GM12878 (cell line): ENCODE measurements around the gene CEACAM21. TPM values are rescaled to one million over a fixed set of nuclear protein-coding genes. Genes with fewer than 3 reads are reported as not detected.

Source experiments
- ATAC-seq: fragments of 200-7000 bp; cut with Tn5 transposase; 3 replicates; pipeline ENCODE4 v1.9.1; 2020; ENCODE audit warnings: mild to moderate bottlenecking, moderate library complexity
- BruUV-seq: library from RNA; stranded (reverse); fragments of 400-500 nt; replicated peaks from 2 replicates; lab custom pipeline; 2021; lab: Mats Ljungman, UMichigan
- CTCF ChIA-PET: fragments of 300-600 bp; sonication (Branson Sonifier 250); formaldehyde crosslinking; extraction: SDS; loops from one replicate; lab custom pipeline; 2021; ENCODE audit warnings: inconsistent platforms; lab: Yijun Ruan, JAX
- POLR2A ChIA-PET: fragments of 350-600 bp; formaldehyde crosslinking; extraction: SDS; loops from one replicate; lab custom pipeline; 2021; ENCODE audit warnings: inconsistent platforms; lab: Charles Lee
- RAD21 ChIA-PET: fragments of 300-600 bp; sonication (Branson Sonifier 250); formaldehyde crosslinking; loops from one replicate; lab custom pipeline; 2023; ENCODE audit warnings: antibody characterized with exemption; ENCODE audit not compliant: unreplicated experiment; lab: Charles Lee
- SMC1A ChIA-PET: fragments of 300-600 bp; sonication (Branson Sonifier 250); formaldehyde crosslinking; loops from one replicate; lab custom pipeline; 2023; ENCODE audit not compliant: unreplicated experiment, uncharacterized antibody; lab: Charles Lee
- DNase-seq: peaks from one replicate; pipeline ENCODE4 v3.0.0-alpha.2; 2011; ENCODE audit warnings: low read depth, low spot score
- FAIRE-seq: peaks from 3 replicates; lab custom pipeline; 2011; peaks lifted over from hg19 to GRCh38; lab: Jason Lieb, UNC
- H2AFZ ChIP-seq: 2 replicates; pipeline ENCODE4 v1.6.0; 2011; ENCODE audit warnings: low read depth, low read length, control low read depth; ENCODE audit not compliant: control insufficient read depth
- H3K27ac ChIP-seq: 2 replicates; pipeline ENCODE4 v1.5.1; 2011; ENCODE audit warnings: control low read depth; ENCODE audit not compliant: control insufficient read depth, insufficient read depth
- H3K27me3 ChIP-seq, 2 experiments: replicated peaks in 1 of 2; 2 replicates each; pipeline versions ENCODE4 v1.6.0 to v1.6.1; 2011; ENCODE audit warnings: low read length in 1 of 2; ENCODE audit not compliant: control insufficient read depth in 2 of 2, insufficient read depth in 2 of 2
- H3K36me3 ChIP-seq, 2 experiments: 2 replicates each; pipeline ENCODE4 v1.5.1; 2011; ENCODE audit warnings: low read length in 1 of 2; ENCODE audit not compliant: control insufficient read depth in 2 of 2, insufficient read depth in 2 of 2
- H3K4me1 ChIP-seq: 2 replicates; pipeline ENCODE4 v1.6.1; 2011; ENCODE audit warnings: mild to moderate bottlenecking, low read length, moderate library complexity, mixed read lengths; ENCODE audit not compliant: control insufficient read depth, insufficient read depth
- H3K4me2 ChIP-seq: 2 replicates; pipeline ENCODE4 v1.6.0; 2011; ENCODE audit warnings: control low read depth; ENCODE audit not compliant: control insufficient read depth, insufficient read depth
- H3K4me3 ChIP-seq: fragments of 200-600 bp; sonication (generic); 2 replicates; pipeline ENCODE4 v1.5.1; 2016
- H3K79me2 ChIP-seq: 2 replicates; pipeline ENCODE4 v1.6.0; 2011; ENCODE audit warnings: low read length; ENCODE audit not compliant: control insufficient read depth, insufficient read depth
- H3K9ac ChIP-seq: 2 replicates; pipeline ENCODE4 v1.8.0; 2011; ENCODE audit warnings: low read length, control low read depth, mixed read lengths; ENCODE audit not compliant: control insufficient read depth, insufficient read depth
- H3K9me3 ChIP-seq: replicated peaks from 3 replicates; pipeline ENCODE4 v1.5.1; 2011; ENCODE audit warnings: mild to moderate bottlenecking, low read length; ENCODE audit not compliant: control insufficient read depth, insufficient read depth
- H4K20me1 ChIP-seq: 2 replicates; pipeline ENCODE4 v1.6.0; 2011; ENCODE audit not compliant: control insufficient read depth, insufficient read depth
- ASH2L ChIP-seq: fragments of 300-600, 200-600 bp; sonication (generic); IDR thresholded peaks from 2 replicates; pipeline ENCODE4 v1.6.1; 2017; ENCODE audit warnings: low read depth, mild to moderate bottlenecking, borderline replicate concordance
- ATF7 ChIP-seq: fragments of 450-650 bp; IDR thresholded peaks from 2 replicates; pipeline ENCODE4 v1.6.1; 2016; ENCODE audit warnings: low read depth, mild to moderate bottlenecking
- KDM1A ChIP-seq: fragments of 200-600 bp; sonication (generic); IDR thresholded peaks from 2 replicates; pipeline ENCODE4 v1.6.1; 2016; ENCODE audit warnings: borderline replicate concordance
- MXI1 ChIP-seq: fragments of 150-350 bp; IDR thresholded peaks from 2 replicates; pipeline ENCODE4 v1.6.1; 2011; ENCODE audit warnings: low read depth, mild to moderate bottlenecking, inconsistent platforms, low read length, improper control_type of control experiment
- PAX8 ChIP-seq: fragments of 450-650 bp; IDR thresholded peaks from 2 replicates; pipeline ENCODE4 v1.6.1; 2017; ENCODE audit warnings: mild to moderate bottlenecking, moderate library complexity
- POLR2AphosphoS2 ChIP-seq: IDR thresholded peaks from 2 replicates; pipeline ENCODE4 v1.6.1; 2011; ENCODE audit warnings: low read depth, mild to moderate bottlenecking, low read length, improper control_type of control experiment, moderate library complexity
- RCOR1 ChIP-seq: conservative IDR thresholded peaks from 2 replicates; pipeline ENCODE4 v1.6.1; 2012; ENCODE audit warnings: low read depth, low read length, improper control_type of control experiment
- SMAD5 ChIP-seq: IDR thresholded peaks from 2 replicates; pipeline ENCODE4 v1.6.1; 2016; ENCODE audit warnings: antibody characterized with exemption, low read depth
- STAT1 ChIP-seq: fragments of 450-650 bp; conservative IDR thresholded peaks from 2 replicates; pipeline ENCODE4 v1.6.1; 2014; ENCODE audit warnings: antibody characterized with exemption, mild to moderate bottlenecking
- TCF7 ChIP-seq: IDR thresholded peaks from 2 replicates; pipeline ENCODE4 v1.6.1; 2014; ENCODE audit warnings: antibody characterized with exemption, borderline replicate concordance
- ZNF274 ChIP-seq: IDR thresholded peaks from one replicate; pipeline ENCODE4 v1.8.0; 2011; ENCODE audit not compliant: insufficient read length, insufficient read depth
- WGBS: methylation state at CpG from one replicate; pipeline ENCODE4 v1.1.6; 2016; ENCODE audit warnings: low lambda C conversion rate; ENCODE audit not compliant: insufficient replicate concordance, insufficient coverage; ENCODE audit errors: missing lambda C conversion rate; 5-methylcytosine and 5-hydroxymethylcytosine counted together
- in situ Hi-C: fragments of 300-500 bp; cut with MboI; formaldehyde crosslinking; loops from 9 replicates; pipeline ENCODE4 v1.14.3; 2018; ENCODE audit warnings: mixed read lengths
- intact Hi-C: fragments of 100-400 bp; cut with micrococcal nuclease; formaldehyde crosslinking; loops from one replicate; pipeline ENCODE4 v1.14.2; 2022; ENCODE audit not compliant: unreplicated experiment
- polyA plus RNA-seq, 11 experiments: library from polyadenylated mRNA; depleted of rRNA in 4 of 11; unstranded in 6 of 11; stranded (reverse) in 5 of 11; fragments of >200 nt; fragmentation: Nextera tagmentation in 4 of 11; fragmentation: Illumina TruSeq in 1 of 11; extraction: Ambion mirVana in 4 of 11; extraction: Trizol in 1 of 11; gene quantifications; 1 replicate in 1 of 11; 2 replicates in 10 of 11; pipeline versions ENCODE4 v1.2.1 to v1.2.3, GENCODE V29; 2011 to 2016; ENCODE audit warnings: inconsistent platforms in 2 of 11, missing spikeins in 2 of 11, low read depth in 1 of 11
- total RNA-seq, 4 experiments: library from RNA; depleted of rRNA in 3 of 4; stranded (reverse); fragments of >200 nt in 3 of 4; fragmentation: Illumina TruSeq in 1 of 4; extraction: Trizol in 1 of 4; gene quantifications; 2 replicates each; pipeline versions ENCODE4 v1.2.1 to v1.2.3, GENCODE V29; 2013 to 2021
- TF ChIP-seq, protein P1 (sequence below): fragments of 450-650 bp; IDR thresholded peaks from 2 replicates; pipeline ENCODE4 v1.6.1; 2017; ENCODE audit warnings: mild to moderate bottlenecking, moderate library complexity
- TF ChIP-seq, protein P2 (sequence below): fragments of 450-650 bp; IDR thresholded peaks from 2 replicates; pipeline ENCODE4 v1.6.1; 2018; ENCODE audit warnings: mild to moderate bottlenecking, low read depth, moderate library complexity; ENCODE audit not compliant: partially characterized antibody
- TF ChIP-seq, protein P3 (sequence below): IDR thresholded peaks from 2 replicates; pipeline ENCODE4 v1.6.1; 2012; ENCODE audit warnings: low read depth, low read length, improper control_type of control experiment

Gene CEACAM21
- total and polyA plus RNA-seq, 10 of the 15 experiments (the other 5 are each of a cell fraction or from before 2014, with no cell fraction given): 0.87 to 13.6 (median 8.1) TPM

DNA sequence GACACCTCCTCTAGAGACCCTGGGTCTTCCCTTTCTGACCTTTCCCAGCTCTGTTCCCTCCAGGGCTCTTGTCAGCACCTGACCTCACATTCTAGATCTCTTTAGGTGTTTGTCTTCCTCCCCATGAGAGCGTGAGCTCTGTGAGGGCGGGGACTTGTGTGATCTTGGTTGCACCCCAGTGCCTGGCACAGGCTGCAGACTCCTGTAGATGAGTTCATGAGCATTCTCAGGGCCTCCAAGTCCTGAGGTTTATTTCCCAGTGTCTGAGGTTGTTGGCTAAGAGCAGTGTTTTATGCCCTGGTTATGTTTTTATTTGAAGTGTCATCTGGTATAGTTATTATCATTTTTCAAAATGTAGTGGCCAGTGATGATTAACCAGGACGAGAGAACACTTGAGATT, 50.3 kb downstream of the CEACAM21 start:
- Histone ChIP-seq H3K27me3 (no peaks in the 10 kb centered on the region; a peak in 2 of 4 replicates), H4K20me1 (no peaks in the 10 kb centered on the region)
- no peak for TF ChIP-seq SMAD5
- TF ChIP-seq PAX8: no peak
- no peak for TF ChIP-seq ATF7
- TF ChIP-seq, protein P1, sequence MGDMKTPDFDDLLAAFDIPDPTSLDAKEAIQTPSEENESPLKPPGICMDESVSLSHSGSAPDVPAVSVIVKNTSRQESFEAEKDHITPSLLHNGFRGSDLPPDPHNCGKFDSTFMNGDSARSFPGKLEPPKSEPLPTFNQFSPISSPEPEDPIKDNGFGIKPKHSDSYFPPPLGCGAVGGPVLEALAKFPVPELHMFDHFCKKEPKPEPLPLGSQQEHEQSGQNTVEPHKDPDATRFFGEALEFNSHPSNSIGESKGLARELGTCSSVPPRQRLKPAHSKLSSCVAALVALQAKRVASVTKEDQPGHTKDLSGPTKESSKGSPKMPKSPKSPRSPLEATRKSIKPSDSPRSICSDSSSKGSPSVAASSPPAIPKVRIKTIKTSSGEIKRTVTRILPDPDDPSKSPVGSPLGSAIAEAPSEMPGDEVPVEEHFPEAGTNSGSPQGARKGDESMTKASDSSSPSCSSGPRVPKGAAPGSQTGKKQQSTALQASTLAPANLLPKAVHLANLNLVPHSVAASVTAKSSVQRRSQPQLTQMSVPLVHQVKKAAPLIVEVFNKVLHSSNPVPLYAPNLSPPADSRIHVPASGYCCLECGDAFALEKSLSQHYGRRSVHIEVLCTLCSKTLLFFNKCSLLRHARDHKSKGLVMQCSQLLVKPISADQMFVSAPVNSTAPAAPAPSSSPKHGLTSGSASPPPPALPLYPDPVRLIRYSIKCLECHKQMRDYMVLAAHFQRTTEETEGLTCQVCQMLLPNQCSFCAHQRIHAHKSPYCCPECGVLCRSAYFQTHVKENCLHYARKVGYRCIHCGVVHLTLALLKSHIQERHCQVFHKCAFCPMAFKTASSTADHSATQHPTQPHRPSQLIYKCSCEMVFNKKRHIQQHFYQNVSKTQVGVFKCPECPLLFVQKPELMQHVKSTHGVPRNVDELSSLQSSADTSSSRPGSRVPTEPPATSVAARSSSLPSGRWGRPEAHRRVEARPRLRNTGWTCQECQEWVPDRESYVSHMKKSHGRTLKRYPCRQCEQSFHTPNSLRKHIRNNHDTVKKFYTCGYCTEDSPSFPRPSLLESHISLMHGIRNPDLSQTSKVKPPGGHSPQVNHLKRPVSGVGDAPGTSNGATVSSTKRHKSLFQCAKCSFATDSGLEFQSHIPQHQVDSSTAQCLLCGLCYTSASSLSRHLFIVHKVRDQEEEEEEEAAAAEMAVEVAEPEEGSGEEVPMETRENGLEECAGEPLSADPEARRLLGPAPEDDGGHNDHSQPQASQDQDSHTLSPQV: no peak
- TF ChIP-seq POLR2AphosphoS2: no peak
- no peak for TF ChIP-seq TCF7
- TF ChIP-seq STAT1: no peak
- no peak for TF ChIP-seq RCOR1
- TF ChIP-seq, protein P2, sequence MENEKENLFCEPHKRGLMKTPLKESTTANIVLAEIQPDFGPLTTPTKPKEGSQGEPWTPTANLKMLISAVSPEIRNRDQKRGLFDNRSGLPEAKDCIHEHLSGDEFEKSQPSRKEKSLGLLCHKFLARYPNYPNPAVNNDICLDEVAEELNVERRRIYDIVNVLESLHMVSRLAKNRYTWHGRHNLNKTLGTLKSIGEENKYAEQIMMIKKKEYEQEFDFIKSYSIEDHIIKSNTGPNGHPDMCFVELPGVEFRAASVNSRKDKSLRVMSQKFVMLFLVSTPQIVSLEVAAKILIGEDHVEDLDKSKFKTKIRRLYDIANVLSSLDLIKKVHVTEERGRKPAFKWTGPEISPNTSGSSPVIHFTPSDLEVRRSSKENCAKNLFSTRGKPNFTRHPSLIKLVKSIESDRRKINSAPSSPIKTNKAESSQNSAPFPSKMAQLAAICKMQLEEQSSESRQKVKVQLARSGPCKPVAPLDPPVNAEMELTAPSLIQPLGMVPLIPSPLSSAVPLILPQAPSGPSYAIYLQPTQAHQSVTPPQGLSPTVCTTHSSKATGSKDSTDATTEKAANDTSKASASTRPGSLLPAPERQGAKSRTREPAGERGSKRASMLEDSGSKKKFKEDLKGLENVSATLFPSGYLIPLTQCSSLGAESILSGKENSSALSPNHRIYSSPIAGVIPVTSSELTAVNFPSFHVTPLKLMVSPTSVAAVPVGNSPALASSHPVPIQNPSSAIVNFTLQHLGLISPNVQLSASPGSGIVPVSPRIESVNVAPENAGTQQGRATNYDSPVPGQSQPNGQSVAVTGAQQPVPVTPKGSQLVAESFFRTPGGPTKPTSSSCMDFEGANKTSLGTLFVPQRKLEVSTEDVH: no peak
- no peak for TF ChIP-seq ZNF274
- no peak for TF ChIP-seq MXI1
- no peak for TF ChIP-seq ASH2L
- TF ChIP-seq, protein P3, sequence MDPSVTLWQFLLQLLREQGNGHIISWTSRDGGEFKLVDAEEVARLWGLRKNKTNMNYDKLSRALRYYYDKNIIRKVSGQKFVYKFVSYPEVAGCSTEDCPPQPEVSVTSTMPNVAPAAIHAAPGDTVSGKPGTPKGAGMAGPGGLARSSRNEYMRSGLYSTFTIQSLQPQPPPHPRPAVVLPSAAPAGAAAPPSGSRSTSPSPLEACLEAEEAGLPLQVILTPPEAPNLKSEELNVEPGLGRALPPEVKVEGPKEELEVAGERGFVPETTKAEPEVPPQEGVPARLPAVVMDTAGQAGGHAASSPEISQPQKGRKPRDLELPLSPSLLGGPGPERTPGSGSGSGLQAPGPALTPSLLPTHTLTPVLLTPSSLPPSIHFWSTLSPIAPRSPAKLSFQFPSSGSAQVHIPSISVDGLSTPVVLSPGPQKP: no peak
- TF ChIP-seq KDM1A: no peak
- TF ChIP-seq, all 136 proteins: peak for 0
- SMC1A ChIA-PET: no interaction called here
- H3K4me2 ChIP-seq: no peak overlapping the region
- CTCF ChIA-PET: no interaction called here
- in situ Hi-C loops: no loop called here
- H2AFZ ChIP-seq: no peak overlapping the region
- ATAC-seq (no peak), DNase-seq (no peak), FAIRE-seq (no peak)
- intact Hi-C loops: no loop called here
- no peak overlapping the region for H3K9ac ChIP-seq
- WGBS: 0% methylated on average over 3 of the region's 3 CpGs
- H3K27ac ChIP-seq: no peak overlapping the region
- H3K36me3 ChIP-seq: no peaks in the 10 kb centered on the region
- no peaks in the 10 kb centered on the region for H3K4me1 ChIP-seq
- RAD21 ChIA-PET: no interaction called here
- POLR2A ChIA-PET: no interaction called here
- peaks cover 2% of the 10 kb centered on the region; the same call in 2 of the 3 replicates for H3K9me3 ChIP-seq
- BruUV-seq: no TSS peak
- no peak overlapping the region for H3K4me3 ChIP-seq
- no peaks in the 10 kb centered on the region for H3K79me2 ChIP-seq
